H1 (cell line): Measurements from ENCODE around the gene RNF220. TPM values are rescaled to one million over a fixed set of nuclear protein-coding genes. Genes with fewer than 3 reads are reported as not detected.

Source experiments
- CTCF ChIA-PET: fragments of 300-600 bp; sonication (Branson Sonifier 250); formaldehyde crosslinking; loops from one replicate; lab custom pipeline; 2021; ENCODE audit not compliant: partially characterized antibody; lab: Charles Lee
- POLR2A ChIA-PET: fragments of 300-600 bp; sonication (Branson Sonifier 250); formaldehyde crosslinking; loops from one replicate; lab custom pipeline; 2021; ENCODE audit warnings: inconsistent platforms; ENCODE audit not compliant: partially characterized antibody; lab: Charles Lee
- DNase-seq, 2 experiments: peaks; one replicate each; pipeline versions ENCODE4 v3.0.0 to v3.0.0-alpha.2; 2010 to 2022; ENCODE audit warnings: low spot score in 2 of 2, low read depth in 1 of 2, mixed read lengths in 1 of 2
- FAIRE-seq: peaks from 2 replicates; lab custom pipeline; 2011; peaks lifted over from hg19 to GRCh38; lab: Jason Lieb, UNC
- H2AFZ ChIP-seq: 2 replicates; pipeline ENCODE4 v1.8.1; 2012; ENCODE audit warnings: low read length, inconsistent platforms
- H2AK5ac ChIP-seq: 2 replicates; pipeline ENCODE4 v1.6.1; 2013; ENCODE audit warnings: low read depth, low read length
- H2BK120ac ChIP-seq: replicated peaks from 2 replicates; pipeline ENCODE3; 2013; ENCODE audit warnings: low read depth, low read length, inconsistent platforms
- H2BK12ac ChIP-seq: 2 replicates; pipeline ENCODE4 v1.6.1; 2013; ENCODE audit warnings: low read depth, low read length
- H2BK15ac ChIP-seq: 2 replicates; pipeline ENCODE4 v1.6.1; 2013; ENCODE audit warnings: low read length
- H2BK20ac ChIP-seq: 2 replicates; pipeline ENCODE4 v1.6.1; 2013; ENCODE audit warnings: low read length
- H2BK5ac ChIP-seq: 2 replicates; pipeline ENCODE4 v1.6.1; 2013; ENCODE audit warnings: low read depth, low read length
- H3K14ac ChIP-seq: 2 replicates; pipeline ENCODE4 v1.6.1; 2013; ENCODE audit warnings: inconsistent platforms; ENCODE audit not compliant: insufficient read length
- H3K18ac ChIP-seq: 2 replicates; pipeline ENCODE4 v1.6.1; 2013; ENCODE audit warnings: low read length; ENCODE audit errors: extremely low read depth
- H3K23ac ChIP-seq: 2 replicates; pipeline ENCODE4 v1.6.1; 2013; ENCODE audit warnings: inconsistent platforms; ENCODE audit not compliant: insufficient read length
- H3K23me2 ChIP-seq: 2 replicates; pipeline ENCODE4 v1.6.1; 2013; ENCODE audit warnings: low read depth, low read length
- H3K27ac ChIP-seq: 2 replicates; pipeline ENCODE4 v1.6.1; 2011; ENCODE audit warnings: low read depth, low read length, inconsistent platforms
- H3K27me3 ChIP-seq, 4 experiments: replicated peaks in 1 of 4; 1 replicate in 1 of 4; 2 replicates in 3 of 4; pipeline versions ENCODE4 v1.6.1 to v1.8.1; 2011 to 2013; ENCODE audit warnings: low read length in 3 of 4, mild to moderate bottlenecking in 3 of 4, inconsistent platforms in 2 of 4, mixed read lengths in 2 of 4, moderate library complexity in 1 of 4; ENCODE audit not compliant: control insufficient read depth in 3 of 4, insufficient read depth in 3 of 4; ENCODE audit errors: extremely low read depth in 1 of 4
- H3K36me3 ChIP-seq, 4 experiments: 2 replicates each; pipeline versions ENCODE4 v1.6.1 to v1.8.1; 2011 to 2013; ENCODE audit warnings: mild to moderate bottlenecking in 4 of 4, low read length in 3 of 4, moderate library complexity in 2 of 4, control low read depth in 1 of 4, inconsistent platforms in 1 of 4; ENCODE audit not compliant: insufficient read depth in 4 of 4, control insufficient read depth in 2 of 4
- H3K4ac ChIP-seq: replicated peaks from 2 replicates; pipeline ENCODE3; 2013; ENCODE audit warnings: low read length, low read depth, mixed read lengths, inconsistent platforms; ENCODE audit not compliant: insufficient read length
- H3K4me1 ChIP-seq, 4 experiments: replicated peaks in 1 of 4; 1 replicate in 1 of 4; 2 replicates in 3 of 4; pipeline versions ENCODE4 v1.6.1 to v1.8.1; 2011 to 2013; ENCODE audit warnings: low read length in 3 of 4, inconsistent platforms in 2 of 4, mixed read lengths in 1 of 4; ENCODE audit not compliant: insufficient read depth in 4 of 4, control insufficient read depth in 3 of 4
- H3K4me2 ChIP-seq, 2 experiments: 2 replicates each; pipeline versions ENCODE4 v1.6.1 to v1.8.1; 2011 to 2013; ENCODE audit warnings: low read depth in 2 of 2, low read length in 2 of 2, control low read depth in 1 of 2, inconsistent platforms in 1 of 2, mild to moderate bottlenecking in 1 of 2; ENCODE audit not compliant: insufficient read depth in 1 of 2
- H3K4me3 ChIP-seq, 4 experiments: fragments of 200-600, 300-600 bp in 1 of 4; sonication (generic), shearing (Covaris generic), sonication (Bioruptor Twin) in 1 of 4; 2 replicates each; pipeline versions ENCODE4 v1.5.1 to v1.8.1; 2011 to 2016; ENCODE audit warnings: low read length in 4 of 4, low read depth in 3 of 4, control low read depth in 2 of 4, inconsistent platforms in 2 of 4, mild to moderate bottlenecking in 2 of 4, mixed read lengths in 1 of 4, moderate library complexity in 1 of 4; ENCODE audit not compliant: insufficient read depth in 2 of 4; ENCODE audit errors: extremely low read depth in 1 of 4
- H3K56ac ChIP-seq: replicated peaks from 2 replicates; pipeline ENCODE3; 2013; ENCODE audit warnings: low read depth, mild to moderate bottlenecking, mixed read lengths, low read length, inconsistent platforms; ENCODE audit not compliant: insufficient read length
- H3K79me1 ChIP-seq: 2 replicates; pipeline ENCODE4 v1.6.1; 2013; ENCODE audit warnings: low read depth, low read length, control low read depth
- H3K79me2 ChIP-seq, 2 experiments: 2 replicates each; pipeline versions ENCODE4 v1.6.1 to v1.8.1; 2012 to 2013; ENCODE audit warnings: low read length in 2 of 2, mild to moderate bottlenecking in 2 of 2, inconsistent platforms in 1 of 2; ENCODE audit not compliant: insufficient read depth in 2 of 2, control insufficient read depth in 1 of 2
- H3K9ac ChIP-seq, 4 experiments: replicated peaks in 1 of 4; 1 replicate in 1 of 4; 2 replicates in 3 of 4; pipeline versions ENCODE4 v1.6.1 to v1.8.1; 2011 to 2013; ENCODE audit warnings: low read depth in 3 of 4, low read length in 3 of 4, control low read depth in 2 of 4, mild to moderate bottlenecking in 2 of 4, moderate library complexity in 2 of 4, inconsistent platforms in 1 of 4; ENCODE audit errors: extremely low read depth in 1 of 4
- H3K9me3 ChIP-seq, 2 experiments: 2 replicates each; pipeline versions ENCODE4 v1.6.1 to v1.8.1; 2012 to 2013; ENCODE audit warnings: mild to moderate bottlenecking in 2 of 2, moderate library complexity in 2 of 2, control low read depth in 1 of 2, inconsistent platforms in 1 of 2, low read depth in 1 of 2, low read length in 1 of 2, mixed read lengths in 1 of 2; ENCODE audit not compliant: insufficient read depth in 2 of 2
- H4K20me1 ChIP-seq, 2 experiments: replicated peaks in 1 of 2; 2 replicates each; pipeline versions ENCODE3 to v1.8.1; 2011 to 2013; ENCODE audit warnings: inconsistent platforms in 2 of 2, low read length in 2 of 2, mild to moderate bottlenecking in 1 of 2; ENCODE audit not compliant: insufficient read depth in 2 of 2, control insufficient read depth in 1 of 2
- H4K5ac ChIP-seq: 2 replicates; pipeline ENCODE4 v1.6.1; 2013; ENCODE audit warnings: low read length, low read depth, mixed read lengths, inconsistent platforms; ENCODE audit not compliant: insufficient read length
- H4K8ac ChIP-seq: 2 replicates; pipeline ENCODE4 v1.8.0; 2013; ENCODE audit warnings: mild to moderate bottlenecking, moderate library complexity, low read length, inconsistent platforms; ENCODE audit not compliant: insufficient read depth; ENCODE audit errors: extremely low read depth
- H4K91ac ChIP-seq: replicated peaks from 2 replicates; pipeline ENCODE3; 2013; ENCODE audit warnings: low read length, mixed read lengths, inconsistent platforms; ENCODE audit not compliant: insufficient read length
- CHD2 ChIP-seq: IDR thresholded peaks from 2 replicates; pipeline ENCODE4 v1.6.1; 2012; ENCODE audit warnings: low read length, improper control_type of control experiment
- GTF2F1 ChIP-seq: IDR thresholded peaks from 2 replicates; pipeline ENCODE4 v1.6.1; 2012; ENCODE audit warnings: low read depth, low read length, improper control_type of control experiment, borderline replicate concordance
- HDAC6 ChIP-seq: IDR thresholded peaks from one replicate; pipeline ENCODE4 v1.7.1; 2012; ENCODE audit warnings: low read depth, mild to moderate bottlenecking, inconsistent platforms, low read length, moderate library complexity
- MAFK ChIP-seq: IDR thresholded peaks from 2 replicates; pipeline ENCODE4 v1.6.1; 2012; ENCODE audit warnings: low read depth, mild to moderate bottlenecking, improper control_type of control experiment, low read length
- RAD21 ChIP-seq, 2 experiments: IDR thresholded peaks in 1 of 2; conservative IDR thresholded peaks in 1 of 2; 2 replicates each; pipeline ENCODE4 v1.6.1; 2011; ENCODE audit warnings: low read depth in 2 of 2, low read length in 2 of 2, improper control_type of control experiment in 1 of 2, inconsistent platforms in 1 of 2, mild to moderate bottlenecking in 1 of 2, moderate library complexity in 1 of 2
- RBBP5 ChIP-seq: IDR thresholded peaks from 2 replicates; pipeline ENCODE4 v1.7.1; 2012; ENCODE audit warnings: low read depth, mild to moderate bottlenecking, inconsistent platforms, low read length, moderate library complexity, borderline replicate concordance
- SIRT6 ChIP-seq: IDR thresholded peaks from one replicate; pipeline ENCODE4 v1.7.1; 2012; ENCODE audit warnings: low read length, inconsistent platforms
- SP1 ChIP-seq: IDR thresholded peaks from 2 replicates; pipeline ENCODE4 v1.6.1; 2011; ENCODE audit warnings: low read depth, low read length
- SRF ChIP-seq: IDR thresholded peaks from 2 replicates; pipeline ENCODE4 v1.6.1; 2011; ENCODE audit warnings: mild to moderate bottlenecking, low read depth, low read length, moderate library complexity
- TEAD4 ChIP-seq: IDR thresholded peaks from 2 replicates; pipeline ENCODE4 v1.6.1; 2012; ENCODE audit warnings: low read depth, low read length, inconsistent platforms, mixed read lengths
- WGBS, 2 experiments: shearing (Covaris generic) in 1 of 2; methylation state at CpG; one replicate each; pipeline versions ENCODE4 v1.1.6 to v1.1.7; 2013 to 2015; ENCODE audit warnings: low lambda C conversion rate in 2 of 2, mixed read lengths in 2 of 2, inconsistent platforms in 1 of 2, low coverage in 1 of 2, missing lambda C conversion rate in 1 of 2; ENCODE audit not compliant: insufficient replicate concordance in 2 of 2, insufficient coverage in 1 of 2, insufficient read length in 1 of 2; ENCODE audit errors: extremely low coverage in 1 of 2, missing lambda C conversion rate in 1 of 2; 5-methylcytosine and 5-hydroxymethylcytosine counted together
- polyA plus RNA-seq, 7 experiments: library from polyadenylated mRNA; depleted of rRNA in 3 of 7; stranded (reverse) in 5 of 7; unstranded in 2 of 7; fragments of >200 nt in 5 of 7; fragments of 200-250 nt in 2 of 7; gene quantifications; 1 replicate in 5 of 7; 2 replicates in 1 of 7; 4 replicates in 1 of 7; pipeline versions ENCODE4 v1.2.1 to v1.2.3, GENCODE V29; 2011 to 2013; ENCODE audit warnings: missing spikeins in 2 of 7, mixed read lengths in 2 of 7
- total RNA-seq: library from RNA; stranded (reverse); fragmentation: NEBNext Ultra II Directional; extraction: Animal tissue kit (Norgen Biotek cat#: 25700); gene quantifications from 2 replicates; pipeline ENCODE4 v1.2.1, GENCODE V29; 2021

The RNF220 gene
- total and polyA plus RNA-seq, 2 of the 8 experiments (the other 6 are each of a cell fraction or from before 2014, with no cell fraction given) = 123 to 160 TPM

DNA sequence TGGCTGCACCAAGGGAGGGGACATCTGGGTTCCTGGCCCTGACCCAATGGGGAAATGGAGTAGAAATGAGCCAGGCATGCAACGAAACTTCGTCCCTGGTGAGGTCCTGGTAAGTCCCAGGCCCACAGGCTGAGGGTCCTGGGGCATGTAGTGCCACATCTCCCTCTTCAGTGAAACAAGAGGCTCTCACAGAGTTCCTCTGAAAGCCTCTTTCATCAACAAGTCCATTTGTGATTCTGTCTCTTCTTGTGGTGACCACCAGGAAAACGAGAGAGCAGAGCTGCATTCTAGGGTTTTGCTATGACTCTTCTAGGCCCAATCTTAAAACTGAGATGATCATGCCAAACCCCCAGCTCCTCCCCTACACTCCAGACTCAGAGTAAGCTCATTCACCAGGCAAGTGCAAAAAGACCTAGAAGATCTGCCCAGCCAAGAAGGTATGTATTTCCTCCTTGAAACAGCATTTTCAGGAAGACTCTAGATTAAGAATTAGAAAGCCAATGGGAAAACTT lies 24.3 kb upstream of the RNF220 start:
- Histone ChIP-seq H3K36me3 (no peaks in the 10 kb centered on the region), H3K9me3 (no peaks in the 10 kb centered on the region), H4K8ac (no peak overlapping the region), H4K91ac (no peak overlapping the region), H2BK5ac (no peak overlapping the region), H2BK20ac (no peak overlapping the region), H3K23me2 (no peaks in the 10 kb centered on the region), H4K5ac (no peak overlapping the region), H3K4me2 (no peak overlapping the region), H2AK5ac (no peak overlapping the region), H3K23ac (no peak overlapping the region), H3K79me1 (no peaks in the 10 kb centered on the region), H3K18ac (no peak overlapping the region), H3K14ac (no peak overlapping the region), H3K27ac (no peak overlapping the region), H3K79me2 (no peaks in the 10 kb centered on the region), H2BK120ac (no peak overlapping the region), H3K9ac (no peak overlapping the region), H4K20me1 (no peaks in the 10 kb centered on the region), H3K56ac (no peak overlapping the region), H3K4me1 (peaks cover 0 to 5% (median 3%) of the 10 kb centered on the region in 4 experiments; a peak in 5 of 7 replicates), H2BK15ac (no peak overlapping the region), H3K4ac (no peak overlapping the region), H3K27me3 (no peaks in the 10 kb centered on the region; a peak in 1 of 7 replicates), H3K4me3 (no peak overlapping the region), H2BK12ac (no peak overlapping the region), H2AFZ (no peak overlapping the region)
- POLR2A ChIA-PET = interaction anchor here (1.5 kb wide), 1 partner anchor 24 kb away, joined by 4 read pairs; the partner anchor contains the start of gene RNF220
- WGBS, 2 experiments = 84% methylated on average over 3 of the region's 3 CpGs; no CpG with 5 or more reads in 1 of the 2 experiments
- DNase-seq = no peak
- no peak for TF ChIP-seq RAD21 (IDR thresholded peaks at IDR 0.05 in 1 of 2, conservative IDR thresholded peaks at IDR 0.05 in 1 of 2; ENCODE audit: low read depth in 2 of 2, low read length in 2 of 2)
- TF ChIP-seq MAFK = no peak
- TF ChIP-seq SP1 = no peak
- no peak for TF ChIP-seq SIRT6
- no peak for TF ChIP-seq HDAC6
- TF ChIP-seq RBBP5 = no peak
- no peak for TF ChIP-seq GTF2F1
- no peak for TF ChIP-seq SRF
- no peak for TF ChIP-seq CHD2
- TF ChIP-seq TEAD4 = no peak
- CTCF ChIA-PET = interaction anchor here (0.7 to 12.0 kb wide), 17 partner anchors 15 to 272 kb away, joined by 3 to 112 read pairs (median 4); no protein-coding TSS in a partner anchor
- no peak for FAIRE-seq
